H9 (cell line): ENCODE measurements around the gene AP4B1. TPM values are rescaled to one million over a fixed set of nuclear protein-coding genes. Genes with fewer than 3 reads are reported as not detected.

ENCODE experiments used
- DNase-seq: peaks from one replicate; pipeline ENCODE4 v3.0.0-alpha.2; 2017
- H2AFZ ChIP-seq: one replicate; pipeline ENCODE4 v1.6.1; 2013; ENCODE audit warnings: mild to moderate bottlenecking, low read length, control low read depth, moderate library complexity
- H2AK5ac ChIP-seq: 2 replicates; pipeline ENCODE4 v1.6.1; 2013; ENCODE audit warnings: low read length, control low read depth, mixed read lengths; ENCODE audit not compliant: insufficient read length
- H2BK120ac ChIP-seq: one replicate; pipeline ENCODE4 v1.6.1; 2013; ENCODE audit warnings: low read depth, mild to moderate bottlenecking, low read length, control low read depth, inconsistent platforms; ENCODE audit not compliant: poor library complexity, severe bottlenecking
- H2BK12ac ChIP-seq: 2 replicates; pipeline ENCODE4 v1.6.1; 2013; ENCODE audit warnings: low read length, control low read depth, mixed read lengths, low read depth; ENCODE audit not compliant: insufficient read length
- H2BK15ac ChIP-seq: 2 replicates; pipeline ENCODE4 v1.6.1; 2013; ENCODE audit warnings: low read depth, low read length, control low read depth
- H2BK20ac ChIP-seq: one replicate; pipeline ENCODE4 v1.6.1; 2013; ENCODE audit warnings: low read depth, mild to moderate bottlenecking, low read length, control low read depth, inconsistent platforms; ENCODE audit not compliant: poor library complexity, severe bottlenecking
- H2BK5ac ChIP-seq: 2 replicates; pipeline ENCODE4 v1.6.1; 2013; ENCODE audit warnings: low read length, control low read depth, mixed read lengths; ENCODE audit not compliant: insufficient read length
- H3K14ac ChIP-seq: 2 replicates; pipeline ENCODE4 v1.6.1; 2013; ENCODE audit warnings: low read length, control low read depth; ENCODE audit not compliant: insufficient read depth
- H3K18ac ChIP-seq: 2 replicates; pipeline ENCODE4 v1.6.1; 2013; ENCODE audit warnings: low read depth, mild to moderate bottlenecking, mixed read lengths, low read length, control low read depth; ENCODE audit not compliant: insufficient read length
- H3K23ac ChIP-seq: 2 replicates; pipeline ENCODE4 v1.6.1; 2013; ENCODE audit warnings: low read length, control low read depth, mixed read lengths, low read depth; ENCODE audit not compliant: insufficient read length
- H3K23me2 ChIP-seq: 2 replicates; pipeline ENCODE4 v1.6.1; 2013; ENCODE audit warnings: low read depth, mild to moderate bottlenecking, mixed read lengths, low read length, control low read depth; ENCODE audit not compliant: insufficient read length, poor library complexity, severe bottlenecking
- H3K27ac ChIP-seq: 2 replicates; pipeline ENCODE4 v1.5.1; 2013; ENCODE audit warnings: low read length, control low read depth, mixed read lengths, low read depth; ENCODE audit not compliant: insufficient read length
- H3K27me3 ChIP-seq: 2 replicates; pipeline ENCODE4 v1.6.1; 2013; ENCODE audit warnings: low read length, control low read depth, inconsistent platforms; ENCODE audit not compliant: insufficient read depth
- H3K4ac ChIP-seq: 2 replicates; pipeline ENCODE4 v1.6.1; 2013; ENCODE audit warnings: low read depth, mild to moderate bottlenecking, control low read depth, inconsistent platforms, low read length, moderate library complexity
- H3K4me1 ChIP-seq: 2 replicates; pipeline ENCODE4 v1.6.1; 2013; ENCODE audit warnings: low read length, control low read depth, inconsistent platforms; ENCODE audit not compliant: insufficient read depth
- H3K4me2 ChIP-seq: 2 replicates; pipeline ENCODE4 v1.6.1; 2013; ENCODE audit warnings: low read length, control low read depth, mixed read lengths; ENCODE audit not compliant: insufficient read length, insufficient read depth
- H3K56ac ChIP-seq: 2 replicates; pipeline ENCODE4 v1.6.1; 2013; ENCODE audit warnings: low read depth, mild to moderate bottlenecking, mixed read lengths, low read length, control low read depth; ENCODE audit not compliant: insufficient read length
- H3K79me1 ChIP-seq: 2 replicates; pipeline ENCODE4 v1.6.1; 2013; ENCODE audit warnings: low read depth, mild to moderate bottlenecking, moderate library complexity, low read length, control low read depth, inconsistent platforms; ENCODE audit not compliant: insufficient read depth, poor library complexity, severe bottlenecking
- H3K79me2 ChIP-seq: 2 replicates; pipeline ENCODE4 v1.6.1; 2013; ENCODE audit warnings: low read length, control low read depth, inconsistent platforms; ENCODE audit not compliant: insufficient read depth
- H3K9ac ChIP-seq: 2 replicates; pipeline ENCODE4 v1.6.1; 2013; ENCODE audit warnings: low read length, control low read depth, mixed read lengths; ENCODE audit not compliant: insufficient read length; ENCODE audit errors: extremely low read depth
- H3K9me3 ChIP-seq: one replicate; pipeline ENCODE4 v1.6.1; 2013; ENCODE audit warnings: low read depth, low read length, inconsistent platforms; ENCODE audit not compliant: control insufficient read depth
- H3T11ph ChIP-seq: one replicate; pipeline ENCODE4 v1.6.1; 2013; ENCODE audit warnings: mild to moderate bottlenecking, low read length, control low read depth, inconsistent platforms
- H4K20me1 ChIP-seq: one replicate; pipeline ENCODE4 v1.6.1; 2013; ENCODE audit not compliant: control insufficient read depth, insufficient read length, insufficient read depth
- H4K5ac ChIP-seq: 2 replicates; pipeline ENCODE4 v1.6.1; 2013; ENCODE audit warnings: low read depth, mild to moderate bottlenecking, mixed read lengths, low read length, control low read depth; ENCODE audit not compliant: insufficient read length
- H4K8ac ChIP-seq: replicated peaks from 2 replicates; pipeline ENCODE4 v1.6.1; 2013; ENCODE audit warnings: low read length, control low read depth, mixed read lengths, low read depth; ENCODE audit not compliant: insufficient read length
- H4K91ac ChIP-seq: 2 replicates; pipeline ENCODE4 v1.6.1; 2013; ENCODE audit warnings: low read depth, mild to moderate bottlenecking, moderate library complexity, mixed read lengths, low read length, control low read depth; ENCODE audit not compliant: insufficient read length
- H3K27ac Mint-ChIP-seq, 3 experiments: 2 replicates in 2 of 3; 3 replicates in 1 of 3; pipeline ENCODE4 v1.8.0; 2020 to 2021; ENCODE audit warnings: mixed read lengths in 3 of 3, mild to moderate bottlenecking in 1 of 3, moderate library complexity in 1 of 3
- H3K27me3 Mint-ChIP-seq: 2 replicates; pipeline ENCODE4 v1.8.0; 2021; ENCODE audit warnings: low read depth, mild to moderate bottlenecking, moderate library complexity, mixed read lengths
- H3K36me3 Mint-ChIP-seq, 3 experiments: 2 replicates in 2 of 3; 3 replicates in 1 of 3; pipeline ENCODE4 v1.8.0; 2020 to 2021; ENCODE audit warnings: low read depth in 3 of 3, mixed read lengths in 3 of 3; ENCODE audit not compliant: insufficient read depth in 1 of 3
- H3K4me1 Mint-ChIP-seq, 2 experiments: 2 replicates each; pipeline ENCODE4 v1.8.0; 2020; ENCODE audit warnings: mixed read lengths in 2 of 2
- H3K4me3 Mint-ChIP-seq, 2 experiments: 2 replicates in 1 of 2; 3 replicates in 1 of 2; pipeline ENCODE4 v1.8.0; 2020 to 2021; ENCODE audit warnings: mild to moderate bottlenecking in 2 of 2, mixed read lengths in 2 of 2, moderate library complexity in 1 of 2
- H3K9me3 Mint-ChIP-seq, 2 experiments: 2 replicates in 1 of 2; 3 replicates in 1 of 2; pipeline ENCODE4 v1.8.0; 2020; ENCODE audit warnings: mild to moderate bottlenecking in 2 of 2, mixed read lengths in 2 of 2, moderate library complexity in 1 of 2
- CTCF ChIP-seq: fragments of 200-600 bp; sonication (generic); conservative IDR thresholded peaks from 3 replicates; pipeline ENCODE4 v1.8.0; 2021; ENCODE audit warnings: antibody characterized with exemption, mild to moderate bottlenecking
- total RNA-seq: library from RNA; stranded (reverse); gene quantifications from 2 replicates; pipeline ENCODE4 v1.2.1, GENCODE V29; 2021

AP4B1 gene
- total RNA-seq, 1 experiment from 2014 or later, result 19.3 TPM

GRCh38 chr1:113849072-113849471 lies 55.5 kb downstream of the AP4B1 start:
- H3K9me3 ChIP-seq, result no peaks in the 10 kb centered on the region
- H3K14ac ChIP-seq, result no peak overlapping the region
- H4K5ac ChIP-seq, result no peak overlapping the region
- no peak overlapping the region for H2BK20ac ChIP-seq
- H3K27ac ChIP-seq, result no peak overlapping the region
- no peak overlapping the region for H2BK12ac ChIP-seq
- H3K9ac ChIP-seq, result no peak overlapping the region
- no peak overlapping the region for H2AK5ac ChIP-seq
- H4K8ac ChIP-seq, result no peak overlapping the region
- no peak for DNase-seq
- H3K27ac Mint-ChIP-seq, result no peak overlapping the region
- no peak overlapping the region for H3K4ac ChIP-seq
- no peak overlapping the region for H2BK120ac ChIP-seq
- H3K36me3 Mint-ChIP-seq, result peaks cover 3 to 11% (median 4%) of the 10 kb centered on the region in 3 experiments; a peak in 5 of 7 replicates
- H3K23me2 ChIP-seq, result no peaks in the 10 kb centered on the region
- no peak overlapping the region for H3K18ac ChIP-seq
- no peak overlapping the region for H3K23ac ChIP-seq
- H4K20me1 ChIP-seq, result no peaks in the 10 kb centered on the region
- no peak overlapping the region for H3K4me2 ChIP-seq
- no peaks in the 10 kb centered on the region for H3K79me1 ChIP-seq
- H3K4me1 Mint-ChIP-seq, result no peaks in the 10 kb centered on the region
- H3K9me3 Mint-ChIP-seq, result peaks cover 7 to 10% of the 10 kb centered on the region in 2 experiments; a peak in 3 of 5 replicates
- no peak overlapping the region for H2BK15ac ChIP-seq
- H2AFZ ChIP-seq, result no peak overlapping the region
- no peaks in the 10 kb centered on the region for H3K27me3 Mint-ChIP-seq
- no peak overlapping the region for H4K91ac ChIP-seq
- H3K4me3 Mint-ChIP-seq, result no peak overlapping the region
- H2BK5ac ChIP-seq, result no peak overlapping the region
- no peaks in the 10 kb centered on the region for H3K4me1 ChIP-seq
- no peaks in the 10 kb centered on the region for H3K27me3 ChIP-seq
- H3T11ph ChIP-seq, result no peak overlapping the region
- H3K56ac ChIP-seq, result no peak overlapping the region
- no peaks in the 10 kb centered on the region for H3K79me2 ChIP-seq
- TF ChIP-seq CTCF, result no peak
